IPS-11a (cell line): ENCODE data around the gene KLF13.

Experiments
- H3K4me3 ChIP-seq: one replicate; pipeline ENCODE4 v1.5.1; 2013; ENCODE audit warnings: low read depth, low read length, control low read depth

KLF13 gene

GRCh38 chr15:31377030-31377429 lies 50.4 kb downstream of the KLF13 start:
- no peak overlapping the region for H3K4me3 ChIP-seq

GRCh38 chr15:31378363-31378903 lies 51.8 kb downstream of the KLF13 start:
- H3K4me3 ChIP-seq = no peak overlapping the region

DNA sequence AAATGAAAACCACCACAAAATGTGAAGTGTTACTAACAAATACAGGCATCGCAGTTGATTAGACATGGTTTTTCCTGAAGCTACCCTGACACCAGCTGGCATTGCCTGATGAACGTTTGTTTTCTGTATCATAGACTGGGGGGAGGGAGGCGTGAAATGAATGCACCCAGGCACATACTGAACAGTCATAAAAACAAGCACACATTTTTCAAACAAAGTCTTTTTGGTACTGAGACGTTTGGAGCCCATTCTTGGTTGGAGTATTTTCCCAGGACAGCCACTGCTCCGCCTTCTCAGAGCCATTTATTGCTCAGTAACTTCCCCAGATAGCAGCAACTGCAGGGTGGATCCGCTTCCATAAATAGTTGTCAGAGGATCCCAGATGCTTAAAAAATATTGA lies 52.4 kb downstream of the KLF13 start:
- no peak overlapping the region for H3K4me3 ChIP-seq

GRCh38 chr15:31379577-31379976 lies 52.9 kb downstream of the KLF13 start:
- H3K4me3 ChIP-seq = no peak overlapping the region

GRCh38 chr15:31381801-31382712 lies 55.4 kb downstream of the KLF13 start:
- H3K4me3 ChIP-seq = no peak overlapping the region

DNA sequence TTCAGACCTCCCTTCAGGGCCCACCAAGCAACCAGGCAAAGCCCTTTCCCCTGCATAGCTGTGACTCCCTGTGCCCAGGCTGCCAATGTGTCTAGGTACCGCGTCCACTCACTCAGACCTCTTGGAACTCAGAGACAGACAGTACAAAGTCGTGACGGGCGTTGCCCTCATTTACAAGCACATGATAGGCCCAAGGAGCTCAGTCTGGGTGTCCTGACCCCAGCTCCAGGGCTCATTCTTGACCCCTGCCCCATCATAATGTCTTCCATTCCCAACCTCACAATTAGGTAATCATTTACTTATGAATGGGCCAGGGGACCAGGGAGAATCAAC lies 56.0 kb downstream of the KLF13 start:
- H3K4me3 ChIP-seq = no peak overlapping the region

- H3K4me3 ChIP-seq = no peak overlapping the region
These were observed 56.5 kb downstream of the KLF13 start for GRCh38 chr15:31383139-31383538.

GRCh38 chr15:31384568-31384967 lies 57.9 kb downstream of the KLF13 start:
- H3K4me3 ChIP-seq = no peak overlapping the region

GRCh38 chr15:31385736-31386135 lies 59.1 kb downstream of the KLF13 start:
- no peak overlapping the region for H3K4me3 ChIP-seq

- H3K4me3 ChIP-seq = no peak overlapping the region
These were observed 60.5 kb downstream of the KLF13 start for GRCh38 chr15:31387092-31387478.

GRCh38 chr15:31387479-31388118 lies 61.0 kb downstream of the KLF13 start:
- H3K4me3 ChIP-seq = no peak overlapping the region

DNA sequence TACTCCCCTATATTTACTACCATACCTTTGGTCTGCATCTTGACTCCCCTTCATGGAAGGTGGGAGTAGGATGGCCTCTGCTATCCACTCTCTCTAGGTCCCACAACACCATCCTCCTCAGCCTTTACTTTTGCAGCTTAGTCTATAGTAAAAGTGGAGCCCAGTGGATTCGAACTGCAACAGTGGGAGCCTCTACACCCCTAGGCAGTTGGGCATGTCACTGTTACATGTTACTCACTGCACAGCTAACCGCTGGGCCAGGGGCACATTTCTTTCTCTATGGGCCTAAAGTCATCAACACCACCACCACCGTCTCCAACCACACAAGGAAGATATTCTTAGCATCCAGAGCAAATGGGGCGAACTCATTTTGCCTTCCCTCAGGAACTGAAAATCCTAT lies 62.9 kb downstream of the KLF13 start:
- H3K4me3 ChIP-seq = no peak overlapping the region

DNA sequence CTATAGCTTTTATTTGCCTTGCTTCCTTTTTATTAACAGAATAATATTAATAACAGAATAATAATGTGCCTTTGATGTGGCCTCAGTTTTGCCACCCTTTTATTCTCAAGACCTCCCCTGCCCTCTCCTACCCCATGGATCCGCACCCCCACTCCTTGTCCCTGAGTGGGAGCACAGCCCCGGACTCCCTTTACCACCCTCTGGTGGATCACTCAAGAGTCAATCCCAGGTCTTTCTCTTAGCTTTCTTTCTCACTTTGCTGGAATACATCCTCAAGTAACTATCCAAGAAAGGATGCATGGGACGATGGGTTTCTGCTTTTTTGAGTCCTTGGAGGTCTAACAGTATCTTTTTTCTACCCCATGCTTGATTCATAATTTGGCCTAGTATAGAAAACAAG lies 63.4 kb downstream of the KLF13 start:
- H3K4me3 ChIP-seq = no peak overlapping the region

DNA sequence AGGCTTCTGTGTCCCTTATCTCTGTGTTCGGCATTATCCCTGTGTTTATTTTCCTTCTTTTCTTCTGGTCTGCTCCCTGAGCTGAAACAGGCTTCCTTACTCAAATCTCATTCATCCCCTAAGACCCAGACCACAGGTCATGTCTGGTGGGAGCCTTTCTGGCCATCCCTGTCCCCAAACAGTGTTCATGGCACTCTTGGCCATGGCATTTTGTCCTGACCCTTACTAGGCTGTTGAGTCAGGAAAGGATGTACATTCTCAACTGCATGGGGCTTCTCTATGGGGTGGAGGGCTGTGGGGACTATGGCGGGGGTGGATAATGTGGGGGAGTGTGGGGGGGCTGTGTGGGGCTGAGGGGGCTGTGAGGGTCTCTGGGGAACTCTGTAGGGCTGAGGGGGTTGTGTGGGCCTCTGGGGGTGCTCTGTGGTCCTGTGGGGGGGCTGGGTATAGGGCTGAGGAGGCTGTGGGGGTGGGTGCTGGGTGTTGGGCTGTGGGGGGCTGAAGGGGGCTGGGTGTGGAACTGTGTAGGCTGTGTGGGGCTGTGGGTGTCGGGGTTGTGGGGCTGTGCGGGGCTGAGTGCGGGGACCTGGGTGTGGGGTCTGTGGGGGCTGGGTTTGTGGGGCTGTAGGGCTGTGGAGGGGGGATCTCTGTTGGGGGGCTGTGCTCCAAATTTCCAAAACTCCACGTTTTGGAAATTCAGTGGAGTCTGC lies 64.3 kb downstream of the KLF13 start:
- no peak overlapping the region for H3K4me3 ChIP-seq

DNA sequence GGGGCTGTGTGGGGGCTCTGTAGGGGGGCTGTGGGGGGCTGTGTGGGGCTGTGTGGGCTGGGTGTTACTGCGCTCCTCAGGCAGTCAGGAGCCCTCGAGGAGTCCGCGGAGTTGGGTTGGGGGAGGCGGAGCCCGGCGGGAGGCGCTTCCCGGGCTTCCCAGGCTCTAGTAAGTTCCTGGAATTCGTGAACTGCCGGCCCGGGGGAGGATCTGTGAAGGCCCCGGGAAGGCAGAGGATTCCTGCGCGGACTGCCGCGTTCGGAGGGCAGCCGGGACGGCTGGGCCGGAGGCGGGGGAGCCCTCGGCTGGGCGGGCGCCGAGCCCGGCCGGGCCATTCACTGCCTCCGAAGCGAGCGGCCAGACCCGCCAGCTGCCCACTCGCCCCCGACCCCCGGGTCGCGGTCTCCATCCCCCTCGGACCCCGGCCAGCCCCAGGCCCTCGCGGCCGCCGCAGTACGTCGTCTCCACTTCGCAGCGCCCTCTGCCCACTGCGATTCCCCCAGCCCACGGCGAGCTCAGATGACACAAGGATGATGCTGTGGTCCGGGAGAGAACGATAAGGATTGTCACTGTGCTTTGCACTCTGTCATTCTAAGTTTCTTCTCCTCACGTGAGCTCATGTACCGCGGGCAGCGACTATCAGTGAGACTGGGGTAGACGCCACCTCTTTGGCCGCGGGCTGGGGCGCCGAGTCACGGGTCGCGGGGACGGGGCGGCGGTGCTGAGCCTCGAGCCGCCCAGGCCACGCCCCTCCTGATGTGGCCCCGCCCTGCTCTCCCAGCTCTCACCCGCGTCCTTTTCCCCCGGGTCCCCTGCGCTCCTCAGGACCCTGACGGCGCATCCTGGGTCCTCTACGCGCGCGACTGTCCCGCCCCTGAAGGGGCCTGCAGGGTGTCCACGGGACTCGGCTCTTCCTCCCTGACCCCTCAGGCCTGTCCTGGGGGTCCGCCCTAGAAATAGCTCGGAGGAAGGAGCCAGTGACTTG lies 65.3 kb downstream of the KLF13 start:
- H3K4me3 ChIP-seq = peak overlapping the region; percentile 66

GRCh38 chr15:31392761-31393401 lies 66.2 kb downstream of the KLF13 start:
- peak overlapping the region; percentile 66 for H3K4me3 ChIP-seq

DNA sequence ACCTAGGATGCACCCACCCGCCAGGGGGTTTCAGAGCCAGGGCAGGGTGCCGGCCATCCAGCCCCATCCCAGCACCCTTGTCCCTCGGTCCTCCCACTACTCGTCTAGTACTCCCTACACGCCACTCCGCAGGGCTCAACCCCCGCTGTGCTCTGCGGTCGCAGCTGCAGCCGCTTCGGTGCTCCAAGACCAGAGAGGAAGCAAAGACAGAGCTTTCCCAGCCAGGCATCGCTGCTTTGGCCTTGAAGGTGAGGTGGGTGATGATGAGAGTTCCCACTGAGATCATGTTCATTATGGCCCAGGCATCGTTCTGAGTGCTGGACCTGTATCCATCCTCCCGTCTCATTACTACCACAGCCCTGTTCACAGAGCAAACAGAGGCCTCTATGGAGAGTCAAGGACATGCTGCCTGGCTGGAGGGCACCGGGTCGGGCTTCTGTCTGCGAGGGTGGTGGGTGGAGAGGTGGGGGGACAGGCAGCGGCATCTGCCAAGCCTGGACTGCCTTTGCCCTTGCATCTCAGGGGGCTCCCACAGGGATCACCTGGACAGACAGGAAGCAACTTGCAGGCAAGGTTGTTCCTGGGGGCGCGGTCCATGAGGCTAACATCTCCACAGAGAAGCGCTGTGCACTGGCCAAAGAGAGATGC lies 66.9 kb downstream of the KLF13 start:
- H3K4me3 ChIP-seq = no peak overlapping the region

DNA sequence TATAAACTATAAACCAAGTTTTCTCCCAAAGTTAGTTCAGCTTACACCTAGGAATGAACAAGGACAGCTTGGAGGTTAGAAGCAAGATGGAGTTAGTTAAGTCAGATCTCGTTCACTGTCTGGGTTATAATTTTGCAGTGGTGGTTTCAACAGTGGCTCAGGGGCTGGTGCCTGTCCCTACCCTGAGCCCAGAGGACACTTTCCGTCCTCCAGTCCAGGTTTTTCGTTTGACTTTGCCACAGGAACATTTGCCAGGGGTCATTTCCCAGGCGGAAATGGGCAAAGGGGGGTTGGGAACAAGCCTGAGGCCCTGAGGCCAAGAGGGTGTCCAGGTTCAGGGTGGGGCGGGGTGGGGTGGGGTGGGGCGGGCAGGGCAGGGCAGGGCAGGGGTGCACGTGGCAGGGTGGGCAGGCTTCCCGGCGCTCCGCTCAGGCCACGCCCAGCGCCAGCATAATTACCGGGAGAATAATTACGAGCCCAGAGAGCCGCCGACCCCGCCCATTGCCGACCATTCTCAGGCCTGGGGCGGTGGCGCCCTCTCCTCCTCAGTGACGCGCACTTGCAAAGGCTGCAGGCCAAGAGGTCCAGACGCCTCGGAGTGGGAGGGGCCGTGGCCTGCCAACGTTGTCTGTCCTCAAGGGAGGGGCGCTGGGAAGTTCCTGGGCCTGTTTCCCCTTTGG lies 70.4 kb downstream of the KLF13 start:
- no peak overlapping the region for H3K4me3 ChIP-seq
